Measurements from ENCODE around the gene AHCYL2.
"Not testable (repeated sequence)": the region's sequence is repeated elsewhere in the genome, so short reads cannot be mapped to it uniquely, and the experiment has no call there.

Gene AHCYL2

DNA sequence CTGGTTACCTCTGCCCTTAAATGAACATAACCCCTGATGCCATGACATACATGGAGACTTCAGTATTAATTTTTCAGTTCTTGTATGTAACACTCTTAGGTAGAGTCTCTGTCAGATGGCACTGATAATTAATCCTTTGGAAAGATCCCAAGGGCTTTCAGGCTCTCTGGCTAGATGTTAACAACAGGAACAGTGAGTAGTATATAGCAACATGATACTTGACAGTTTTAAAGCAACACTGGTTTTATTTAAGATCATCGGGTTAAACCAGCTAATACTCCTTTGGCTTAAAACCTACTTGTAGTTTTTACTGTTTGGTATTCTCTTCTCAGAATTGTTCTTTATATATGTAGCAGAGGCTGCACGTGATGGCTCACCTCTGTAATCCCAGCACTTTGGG lies 27.3 kb downstream of the AHCYL2 start:
- no peak for DNase-seq
- TF ChIP-seq, protein P1, sequence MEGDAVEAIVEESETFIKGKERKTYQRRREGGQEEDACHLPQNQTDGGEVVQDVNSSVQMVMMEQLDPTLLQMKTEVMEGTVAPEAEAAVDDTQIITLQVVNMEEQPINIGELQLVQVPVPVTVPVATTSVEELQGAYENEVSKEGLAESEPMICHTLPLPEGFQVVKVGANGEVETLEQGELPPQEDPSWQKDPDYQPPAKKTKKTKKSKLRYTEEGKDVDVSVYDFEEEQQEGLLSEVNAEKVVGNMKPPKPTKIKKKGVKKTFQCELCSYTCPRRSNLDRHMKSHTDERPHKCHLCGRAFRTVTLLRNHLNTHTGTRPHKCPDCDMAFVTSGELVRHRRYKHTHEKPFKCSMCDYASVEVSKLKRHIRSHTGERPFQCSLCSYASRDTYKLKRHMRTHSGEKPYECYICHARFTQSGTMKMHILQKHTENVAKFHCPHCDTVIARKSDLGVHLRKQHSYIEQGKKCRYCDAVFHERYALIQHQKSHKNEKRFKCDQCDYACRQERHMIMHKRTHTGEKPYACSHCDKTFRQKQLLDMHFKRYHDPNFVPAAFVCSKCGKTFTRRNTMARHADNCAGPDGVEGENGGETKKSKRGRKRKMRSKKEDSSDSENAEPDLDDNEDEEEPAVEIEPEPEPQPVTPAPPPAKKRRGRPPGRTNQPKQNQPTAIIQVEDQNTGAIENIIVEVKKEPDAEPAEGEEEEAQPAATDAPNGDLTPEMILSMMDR (IDR thresholded peaks at IDR 0.05; ENCODE audit: low read depth, low read length, missing control alignments), result no peak
- no peak overlapping the region for H3K4me3 ChIP-seq (ENCODE audit: low read depth, low read length)
- no peaks in the 10 kb centered on the region for H3K36me3 ChIP-seq (replicated peaks)
- H3K27me3 ChIP-seq (replicated peaks), result no peaks in the 10 kb centered on the region
- H3K27ac ChIP-seq, result no peak overlapping the region
- in situ Hi-C loops (cut with HindIII; ENCODE audit: low pct_ligation_motif_present, low sequenced_read_pairs), result no loop called here

DNA sequence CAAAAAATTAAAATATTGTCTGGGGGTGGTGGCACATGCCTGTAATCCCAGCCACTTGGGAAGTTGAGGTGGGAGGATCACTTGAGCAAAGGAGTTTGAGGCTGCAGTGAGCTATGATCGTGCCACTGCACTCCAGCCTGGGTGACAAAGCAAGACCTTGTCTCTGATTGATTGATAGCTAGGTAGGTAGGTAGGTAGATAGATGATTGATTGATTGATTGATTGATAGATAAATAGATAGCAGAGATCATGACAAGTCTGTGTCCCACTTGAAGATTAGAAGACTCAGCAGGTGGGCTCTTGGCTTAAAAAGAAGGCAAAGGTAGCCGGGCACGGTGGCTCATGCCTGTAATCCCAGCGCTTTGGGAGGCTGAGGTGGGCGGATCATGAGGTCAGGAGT lies 27.8 kb downstream of the AHCYL2 start:
- H3K27me3 ChIP-seq (replicated peaks); in situ Hi-C loops (cut with HindIII; ENCODE audit: low pct_ligation_motif_present, low sequenced_read_pairs); H3K27ac ChIP-seq; H3K4me3 ChIP-seq (ENCODE audit: low read depth, low read length); H3K36me3 ChIP-seq (replicated peaks); DNase-seq: not testable (repeated sequence)

DNA sequence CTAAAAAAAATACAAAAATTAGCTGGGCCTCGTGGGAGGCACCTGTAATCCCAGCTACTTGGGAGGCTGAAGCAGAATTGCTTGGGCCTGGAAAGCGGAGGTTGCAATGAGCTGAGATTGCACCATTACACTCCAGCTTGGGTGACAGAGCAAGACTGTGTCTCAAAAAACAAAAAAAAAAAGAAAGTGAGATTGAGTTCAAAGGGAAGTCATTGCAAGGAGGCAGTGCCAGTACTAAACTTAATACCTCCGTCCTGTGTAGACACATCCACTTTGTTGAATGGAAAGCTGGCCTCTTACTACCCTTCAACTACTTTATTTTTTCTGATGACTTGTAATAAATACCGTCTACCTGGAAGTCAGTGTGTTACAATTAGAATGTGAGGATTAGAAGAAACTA lies 31.0 kb downstream of the AHCYL2 start:
- no peak for DNase-seq
- in situ Hi-C loops (cut with HindIII; ENCODE audit: low pct_ligation_motif_present, low sequenced_read_pairs), result no loop called here

DNA sequence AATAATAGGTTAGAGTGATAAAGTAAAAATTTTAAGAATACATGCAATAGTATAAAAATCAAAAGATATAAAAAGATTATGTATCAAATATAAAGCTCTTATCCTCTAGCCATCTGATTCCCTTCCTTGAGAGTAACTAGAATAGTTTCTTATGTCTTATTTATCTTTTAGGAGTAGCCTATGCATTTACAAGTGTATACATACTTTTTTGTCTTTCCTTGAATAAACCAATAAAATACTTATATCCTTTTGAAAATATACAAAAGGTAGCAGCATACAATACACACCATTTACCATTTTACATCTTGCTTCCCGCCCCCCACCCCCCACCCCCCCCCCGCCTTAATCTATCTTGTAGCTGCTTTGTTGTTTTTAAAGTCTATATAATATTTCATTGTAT lies 31.4 kb downstream of the AHCYL2 start:
- Histone ChIP-seq H3K36me3 (replicated peaks) (no peaks in the 10 kb centered on the region), H3K27ac (no peak overlapping the region), H3K4me3 (ENCODE audit: low read depth, low read length) (no peak overlapping the region), H3K27me3 (replicated peaks) (no peaks in the 10 kb centered on the region)
- in situ Hi-C loops (cut with HindIII; ENCODE audit: low pct_ligation_motif_present, low sequenced_read_pairs), result no loop called here
- TF ChIP-seq, protein P1 (IDR thresholded peaks at IDR 0.05; ENCODE audit: low read depth, low read length, missing control alignments), result no peak
- no peak for DNase-seq

More for the DNA sequence above, 31.0 kb downstream of the AHCYL2 start:
- Histone ChIP-seq H3K36me3 (replicated peaks) (no peaks in the 10 kb centered on the region), H3K4me3 (ENCODE audit: low read depth, low read length) (no peak overlapping the region), H3K27ac (no peak overlapping the region), H3K27me3 (replicated peaks) (no peaks in the 10 kb centered on the region)
- TF ChIP-seq, protein P1 (IDR thresholded peaks at IDR 0.05; ENCODE audit: low read depth, low read length, missing control alignments), result no peak

DNA sequence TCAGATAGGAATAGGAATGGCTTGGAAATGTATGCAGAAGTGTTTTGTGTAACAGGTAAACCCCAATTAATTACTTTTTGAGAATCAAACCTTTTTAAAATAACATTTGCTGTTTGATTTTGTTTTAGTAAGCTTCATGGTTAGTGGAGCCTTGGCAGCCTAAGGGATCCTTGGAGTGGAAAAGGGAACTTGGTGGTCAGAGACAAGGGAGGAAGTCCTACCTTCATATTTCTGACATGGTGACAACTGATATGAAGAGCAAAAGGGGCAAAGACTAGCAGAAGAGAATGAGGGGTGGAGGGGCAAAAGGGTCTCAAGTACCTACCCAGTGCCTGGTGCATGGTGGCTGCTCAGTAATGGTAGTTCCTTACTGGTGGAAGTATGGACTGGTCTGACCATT lies 32.3 kb downstream of the AHCYL2 start:
- DNase-seq, result no peak
- in situ Hi-C loops (cut with HindIII; ENCODE audit: low pct_ligation_motif_present, low sequenced_read_pairs), result no loop called here
- TF ChIP-seq, protein P1 (IDR thresholded peaks at IDR 0.05; ENCODE audit: low read depth, low read length, missing control alignments), result no peak
- Histone ChIP-seq H3K27ac (no peak overlapping the region), H3K4me3 (ENCODE audit: low read depth, low read length) (no peak overlapping the region), H3K27me3 (replicated peaks) (no peaks in the 10 kb centered on the region), H3K36me3 (replicated peaks) (no peaks in the 10 kb centered on the region)

DNA sequence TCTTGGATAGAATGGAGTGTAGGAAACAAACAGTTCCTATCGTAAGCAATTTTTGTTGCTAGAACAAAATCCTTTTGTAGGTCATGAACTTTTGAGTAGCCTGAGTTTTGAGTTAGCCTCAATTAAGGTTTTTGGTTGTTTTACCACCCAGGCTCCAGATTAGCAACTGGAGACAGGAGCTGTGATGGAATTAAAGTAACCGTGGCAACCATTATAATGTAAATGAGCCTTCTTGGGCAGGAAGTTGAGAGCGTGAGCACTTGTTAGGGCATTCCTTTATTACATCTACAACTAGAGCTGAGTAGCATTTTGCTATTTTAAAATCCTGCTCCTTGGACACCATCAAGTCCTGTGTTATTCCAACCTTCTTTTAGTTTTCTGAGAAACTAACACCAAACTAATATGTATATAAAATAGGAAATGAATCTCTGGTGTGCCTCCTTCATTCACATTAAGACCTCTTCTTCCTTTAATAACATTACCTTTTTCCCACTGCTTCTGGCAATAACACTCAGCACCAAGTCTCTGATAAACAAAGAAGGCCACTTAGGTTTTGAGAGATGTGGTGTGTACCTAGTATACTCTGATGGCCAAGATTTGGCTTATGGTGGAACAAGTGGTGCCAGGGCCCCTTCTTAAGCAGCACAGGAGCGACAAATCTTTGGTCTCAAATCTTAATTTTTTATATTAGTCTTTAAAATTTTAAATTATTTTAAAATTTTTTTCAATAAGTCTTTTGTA lies 34.0 kb downstream of the AHCYL2 start:
- no peak for DNase-seq
- no peak overlapping the region for H3K4me3 ChIP-seq (ENCODE audit: low read depth, low read length)

More for the DNA sequence above, 34.0 kb downstream of the AHCYL2 start:
- TF ChIP-seq, protein P1 (IDR thresholded peaks at IDR 0.05; ENCODE audit: low read depth, low read length, missing control alignments), result no peak
- in situ Hi-C loops (cut with HindIII; ENCODE audit: low pct_ligation_motif_present, low sequenced_read_pairs), result no loop called here
- Histone ChIP-seq H3K27me3 (replicated peaks) (no peaks in the 10 kb centered on the region), H3K27ac (no peak overlapping the region), H3K36me3 (replicated peaks) (no peaks in the 10 kb centered on the region)

Measured in brain microvascular endothelial cell (primary cell).